ENCODE data around the gene ASIC2. TPM values are rescaled to one million over a fixed set of nuclear protein-coding genes. Genes with fewer than 3 reads are reported as not detected.

ASIC2 gene
- total RNA-seq, 2 donors from 2014 or later, result 3.0 to 3.3 TPM

- H3K36me3 Mint-ChIP-seq (ENCODE audit: low read depth), result no peaks in the 10 kb centered on the region
- H3K4me3 Mint-ChIP-seq, result no peak overlapping the region
- no peak for TF ChIP-seq CTCF (conservative IDR thresholded peaks at IDR 0.05)
- Histone ChIP-seq H3K4me3 (ENCODE audit: low read length) (no peak overlapping the region), H3K4me1 (ENCODE audit: control insufficient read depth, insufficient read depth, low read length) (no peaks in the 10 kb centered on the region), H3K27ac (ENCODE audit: low read depth, low read length) (no peak overlapping the region), H3K9me3 (ENCODE audit: control insufficient read depth, low read length) (no peaks in the 10 kb centered on the region), H3K36me3 (ENCODE audit: control insufficient read depth, insufficient read depth, low read length) (no peaks in the 10 kb centered on the region), H3K27me3 (ENCODE audit: control insufficient read depth, insufficient read depth, low read length, poor library complexity, severe bottlenecking) (no peaks in the 10 kb centered on the region), H3K9ac (ENCODE audit: extremely low read depth, low read length, poor library complexity, severe bottlenecking) (no peak overlapping the region)
- H3K27ac Mint-ChIP-seq, result no peak overlapping the region
- H3K27me3 Mint-ChIP-seq (ENCODE audit: insufficient read depth), result peaks cover 16% of the 10 kb centered on the region
- no peaks in the 10 kb centered on the region for H3K9me3 Mint-ChIP-seq
- no peaks in the 10 kb centered on the region for H3K4me1 Mint-ChIP-seq
- no peak for DNase-seq
- 88 to 100% methylated on average over 5 of the region's 5 CpGs for WGBS, 2 experiments (ENCODE audit: insufficient coverage in 1 of 2, insufficient read length in 1 of 2)
Measured at GRCh38 chr17:33228548-33228947, 64.5 kb downstream of the ASIC2 start.

- H3K27ac Mint-ChIP-seq, result no peak overlapping the region
- H3K27ac ChIP-seq (ENCODE audit: low read depth, low read length), result no peak overlapping the region
- no peaks in the 10 kb centered on the region for H3K9me3 Mint-ChIP-seq
Measured at GRCh38 chr17:33227911-33228310, 65.2 kb downstream of the ASIC2 start.

GRCh38 chr17:33225994-33226393 lies 67.1 kb downstream of the ASIC2 start:
- no peak for DNase-seq
- Mint-ChIP-seq H3K36me3 (ENCODE audit: low read depth) (no peaks in the 10 kb centered on the region), H3K9me3 (no peaks in the 10 kb centered on the region), H3K27me3 (ENCODE audit: insufficient read depth) (peaks cover 17% of the 10 kb centered on the region), H3K27ac (no peak overlapping the region), H3K4me1 (no peaks in the 10 kb centered on the region), H3K4me3 (no peak overlapping the region)
- TF ChIP-seq CTCF (conservative IDR thresholded peaks at IDR 0.05), result no peak
- Histone ChIP-seq H3K27me3 (ENCODE audit: control insufficient read depth, insufficient read depth, low read length, poor library complexity, severe bottlenecking) (no peaks in the 10 kb centered on the region), H3K27ac (ENCODE audit: low read depth, low read length) (no peak overlapping the region), H3K4me3 (ENCODE audit: low read length) (no peak overlapping the region), H3K9me3 (ENCODE audit: control insufficient read depth, low read length) (no peaks in the 10 kb centered on the region), H3K36me3 (ENCODE audit: control insufficient read depth, insufficient read depth, low read length) (no peaks in the 10 kb centered on the region), H3K4me1 (ENCODE audit: control insufficient read depth, insufficient read depth, low read length) (no peaks in the 10 kb centered on the region), H3K9ac (ENCODE audit: extremely low read depth, low read length, poor library complexity, severe bottlenecking) (no peak overlapping the region)

More at GRCh38 chr17:33227911-33228310, 65.2 kb downstream of the ASIC2 start:
- 75 to 92% methylated on average over 3 of the region's 3 CpGs for WGBS, 2 experiments (ENCODE audit: insufficient coverage in 1 of 2, insufficient read length in 1 of 2)
- Mint-ChIP-seq H3K4me1 (no peaks in the 10 kb centered on the region), H3K36me3 (ENCODE audit: low read depth) (no peaks in the 10 kb centered on the region), H3K27me3 (ENCODE audit: insufficient read depth) (peaks cover 17% of the 10 kb centered on the region), H3K4me3 (no peak overlapping the region)
- Histone ChIP-seq H3K36me3 (ENCODE audit: control insufficient read depth, insufficient read depth, low read length) (no peaks in the 10 kb centered on the region), H3K4me1 (ENCODE audit: control insufficient read depth, insufficient read depth, low read length) (no peaks in the 10 kb centered on the region), H3K4me3 (ENCODE audit: low read length) (no peak overlapping the region), H3K9ac (ENCODE audit: extremely low read depth, low read length, poor library complexity, severe bottlenecking) (no peak overlapping the region), H3K9me3 (ENCODE audit: control insufficient read depth, low read length) (no peaks in the 10 kb centered on the region), H3K27me3 (ENCODE audit: control insufficient read depth, insufficient read depth, low read length, poor library complexity, severe bottlenecking) (no peaks in the 10 kb centered on the region)
- no peak for TF ChIP-seq CTCF (conservative IDR thresholded peaks at IDR 0.05)
- DNase-seq, result no peak

Data from endodermal cell (in vitro differentiated cells).